Erythroblast (primary cell): ENCODE measurements around the gene GLIPR1.

Experiments used
- GATA1 ChIP-seq: IDR thresholded peaks from 2 replicates; pipeline ENCODE4 v1.6.1; 2011; ENCODE audit warnings: low read depth, mild to moderate bottlenecking, control low read depth, low read length, moderate library complexity
- POLR2A ChIP-seq: IDR thresholded peaks from 2 replicates; pipeline ENCODE4 v1.6.1; 2011; ENCODE audit warnings: mild to moderate bottlenecking, low read length

DNA sequence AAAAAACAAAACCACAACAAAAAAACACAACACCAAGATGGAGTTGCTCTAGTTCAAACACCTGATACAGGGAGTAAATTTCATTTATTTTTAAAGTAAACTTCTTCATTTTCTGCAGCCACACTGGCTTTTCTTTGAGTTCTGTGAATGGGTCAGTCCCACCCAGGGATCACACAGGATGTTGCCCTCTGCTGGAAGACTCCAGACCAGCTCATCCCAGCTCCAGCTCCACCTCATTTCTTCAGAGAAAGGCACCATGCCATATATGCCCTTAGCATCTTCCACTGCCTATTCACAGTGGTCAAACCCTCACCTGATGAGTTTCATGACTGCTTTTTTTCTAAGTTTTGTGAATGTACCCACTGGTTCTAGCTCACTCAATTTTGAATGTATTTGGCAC is 8.0 kb downstream of the GLIPR1 start:
- TF ChIP-seq POLR2A: no peak
- TF ChIP-seq GATA1: no peak
